ENCODE results near the gene MAS1L.

DNA sequence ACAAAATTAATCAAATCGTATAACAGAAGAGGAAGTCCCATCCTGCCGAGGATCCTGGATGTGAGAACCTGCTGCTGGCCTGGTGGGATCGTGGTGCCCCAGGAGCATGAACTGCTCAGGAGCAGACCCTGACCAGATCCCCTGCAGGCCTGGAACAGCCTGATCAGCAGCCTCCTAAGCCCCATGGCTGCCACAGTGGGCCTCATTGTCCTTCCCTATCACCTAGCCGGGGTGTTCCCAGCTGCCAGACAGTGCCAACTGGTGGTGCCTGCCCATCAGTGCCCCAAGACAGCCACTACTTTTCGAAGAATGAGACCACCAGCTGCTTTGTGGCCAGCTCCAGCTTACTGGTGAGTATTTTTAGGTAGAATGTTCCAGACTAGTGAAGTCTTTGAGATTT lies 19.6 kb upstream of the MAS1L start:
- TF ChIP-seq GATA2 (IDR thresholded peaks at IDR 0.05; ENCODE audit: low read depth, low read length) (no peak), GATA3 (IDR thresholded peaks at IDR 0.05; ENCODE audit: low read depth, low read length) (no peak)
